HUDEP-2 (cell line): Measurements from ENCODE around the gene SLC29A4.
A peak's percentile ranks its signal among the peaks of the same experiment; 100 is the strongest.
"Not testable (repeated sequence)": the region's sequence is repeated elsewhere in the genome, so short reads cannot be mapped to it uniquely, and the experiment has no call there.

ENCODE experiments used
- DNase-seq, 76 experiments: peaks; one replicate each; lab custom pipeline; 2025; ENCODE audit not compliant: unreplicated experiment in 76 of 76; lab: John Stamatoyannopoulos, UW

SLC29A4 gene, protein sequence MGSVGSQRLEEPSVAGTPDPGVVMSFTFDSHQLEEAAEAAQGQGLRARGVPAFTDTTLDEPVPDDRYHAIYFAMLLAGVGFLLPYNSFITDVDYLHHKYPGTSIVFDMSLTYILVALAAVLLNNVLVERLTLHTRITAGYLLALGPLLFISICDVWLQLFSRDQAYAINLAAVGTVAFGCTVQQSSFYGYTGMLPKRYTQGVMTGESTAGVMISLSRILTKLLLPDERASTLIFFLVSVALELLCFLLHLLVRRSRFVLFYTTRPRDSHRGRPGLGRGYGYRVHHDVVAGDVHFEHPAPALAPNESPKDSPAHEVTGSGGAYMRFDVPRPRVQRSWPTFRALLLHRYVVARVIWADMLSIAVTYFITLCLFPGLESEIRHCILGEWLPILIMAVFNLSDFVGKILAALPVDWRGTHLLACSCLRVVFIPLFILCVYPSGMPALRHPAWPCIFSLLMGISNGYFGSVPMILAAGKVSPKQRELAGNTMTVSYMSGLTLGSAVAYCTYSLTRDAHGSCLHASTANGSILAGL

DNA sequence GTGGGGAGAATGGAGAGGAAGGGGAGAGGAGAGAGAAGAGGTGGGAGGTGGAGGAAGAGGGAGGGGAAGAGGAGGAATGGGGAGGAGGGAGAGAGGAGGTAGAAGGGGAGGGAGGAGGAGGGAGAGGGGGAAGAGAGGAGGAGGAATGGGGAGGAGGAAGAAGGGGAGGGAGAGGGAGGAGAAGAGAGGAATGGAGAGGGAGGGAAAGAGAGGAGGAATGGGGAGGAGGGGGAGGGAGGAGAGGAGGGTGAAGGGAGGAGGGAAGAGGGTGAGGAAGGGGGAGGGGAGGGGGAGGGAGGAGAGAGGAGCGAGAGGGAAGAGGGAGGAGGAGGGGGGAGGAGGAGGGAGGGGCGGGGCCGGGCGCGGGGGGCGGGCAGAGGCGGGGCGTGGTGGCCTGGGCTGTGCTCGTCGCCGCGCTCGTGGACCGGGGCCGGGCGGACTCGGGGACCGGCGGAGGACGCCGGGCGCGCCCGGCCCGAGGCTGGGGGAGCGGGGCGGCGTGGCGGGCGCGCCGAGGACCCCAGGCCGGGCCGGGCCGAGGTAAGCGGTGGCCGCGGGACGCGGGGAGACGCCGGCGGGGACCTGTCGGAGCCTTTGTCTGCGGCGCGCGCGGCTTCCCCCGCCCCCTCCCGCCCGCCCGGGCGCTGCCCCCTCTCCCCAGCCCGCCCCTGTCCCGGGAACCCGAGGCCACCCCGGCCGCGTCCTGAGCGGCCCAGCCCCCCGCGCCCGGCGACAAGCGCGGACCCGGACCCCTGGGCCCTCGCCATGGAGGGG, at the start of gene SLC29A4:
Gene SLC29A4 (plus strand): TSS at position 401 of the 774 bp plus-strand sequence. CDS start 4,874 bp downstream, outside the sequence.
- peak in 28 of 76 experiments; percentile 2 to 55 (median 23) for DNase-seq

DNA sequence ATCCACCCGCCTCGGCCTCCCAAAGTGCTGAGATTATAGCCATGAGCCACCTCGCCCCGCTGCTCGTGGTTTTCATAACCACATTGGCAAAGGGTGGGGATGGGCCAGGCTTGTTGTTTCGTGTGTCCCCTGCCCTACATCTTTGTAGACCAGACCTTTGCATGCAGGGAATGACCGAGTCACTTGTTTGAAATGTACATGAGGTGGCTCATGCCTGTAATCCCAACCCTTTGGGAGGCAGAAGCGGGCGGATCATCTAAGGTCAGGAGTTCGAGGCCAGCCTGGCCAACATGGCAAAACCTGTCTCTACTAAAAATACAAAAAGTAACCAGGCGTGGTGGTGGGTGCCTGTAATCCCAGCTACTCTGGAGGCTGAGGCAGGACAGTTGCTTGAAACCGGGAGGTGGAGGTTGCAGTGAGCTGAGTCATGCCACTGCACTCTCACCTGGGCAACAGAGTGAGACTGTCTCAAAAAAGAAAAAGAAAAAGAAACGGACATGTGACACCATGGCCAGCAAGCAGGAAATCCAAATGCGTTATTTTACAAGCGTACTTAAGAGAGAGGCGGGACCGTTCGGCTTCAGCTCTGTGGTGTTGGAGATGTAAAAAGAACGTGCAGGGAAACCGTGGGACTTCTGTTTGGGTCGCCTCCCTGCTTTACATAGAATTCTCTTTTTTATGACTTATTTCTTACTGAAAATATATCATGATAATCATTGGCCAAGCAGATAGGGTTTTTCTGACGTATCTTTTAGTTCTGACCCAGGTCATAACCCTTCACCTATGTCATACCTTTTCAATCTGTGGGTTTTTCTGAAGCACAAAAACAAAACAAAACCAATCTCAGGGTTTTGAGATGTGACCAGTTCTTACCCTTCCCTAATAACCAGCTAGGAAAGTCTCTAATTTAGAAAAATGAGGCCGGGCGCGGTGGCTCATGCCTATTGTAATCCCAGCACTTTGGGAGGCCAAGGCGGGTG, 47.6 kb upstream of the SLC29A4 start:
- DNase-seq, result no peak

DNA sequence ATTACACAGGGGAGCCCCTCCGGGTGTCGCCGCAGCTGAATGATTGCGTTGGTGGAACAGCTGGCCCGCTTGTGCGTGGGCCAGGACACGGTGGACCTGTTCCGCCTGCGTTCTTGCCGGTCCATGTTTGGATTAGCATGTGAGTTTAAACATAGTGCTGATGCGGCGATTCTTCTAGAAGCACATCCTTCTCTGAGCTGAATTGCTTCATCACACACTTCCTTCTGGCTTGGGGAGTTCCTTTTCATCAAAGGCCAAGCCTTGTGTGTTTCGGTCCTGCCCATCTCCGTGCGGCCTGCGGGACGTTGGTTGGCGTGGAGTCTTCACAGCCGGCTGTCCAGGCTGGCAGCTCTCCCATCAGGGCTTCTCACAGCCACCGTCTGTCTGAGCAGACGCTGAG, 45.5 kb upstream of the SLC29A4 start:
- no peak for DNase-seq

DNA sequence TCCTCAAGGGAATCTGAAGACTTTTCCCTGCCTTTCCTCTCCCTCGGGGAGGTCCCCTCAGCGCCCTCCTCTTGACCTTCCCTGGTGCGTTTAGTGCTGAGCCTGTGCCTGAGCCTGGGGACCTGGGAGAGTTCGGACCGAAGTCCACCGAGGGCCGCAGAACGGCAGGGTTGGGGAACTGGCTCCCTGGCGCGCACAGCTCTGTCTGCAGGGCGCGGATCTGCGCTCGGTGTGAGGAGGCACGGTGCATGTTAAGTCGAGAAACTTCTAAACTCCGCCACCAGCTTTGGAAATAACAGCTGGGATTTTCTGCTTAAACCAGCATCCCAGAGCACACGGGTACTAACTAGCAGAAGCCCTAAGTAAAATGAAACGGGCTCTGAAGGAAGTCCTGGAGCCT, 44.2 kb upstream of the SLC29A4 start:
- no peak for DNase-seq

DNA sequence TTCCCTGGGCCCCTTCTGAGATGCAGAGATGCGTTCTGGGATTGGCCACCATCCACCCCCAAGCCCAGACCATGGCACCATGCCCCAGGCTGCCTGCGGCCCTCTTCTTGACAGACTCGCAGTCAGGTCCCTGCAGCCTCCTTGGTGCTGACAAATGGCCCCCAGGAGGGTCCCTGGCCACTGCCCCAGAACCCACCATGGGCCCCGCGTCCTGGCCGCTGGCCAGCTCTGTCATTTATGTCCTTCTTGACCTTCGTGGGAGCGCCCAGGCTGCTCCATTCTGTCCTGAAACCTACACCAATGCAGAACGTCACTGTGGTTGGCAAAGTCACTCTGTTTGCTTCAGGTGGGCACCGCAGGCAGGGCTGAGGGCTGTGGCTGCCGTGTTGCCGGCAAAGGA, 39.5 kb upstream of the SLC29A4 start:
- DNase-seq, result no peak

DNA sequence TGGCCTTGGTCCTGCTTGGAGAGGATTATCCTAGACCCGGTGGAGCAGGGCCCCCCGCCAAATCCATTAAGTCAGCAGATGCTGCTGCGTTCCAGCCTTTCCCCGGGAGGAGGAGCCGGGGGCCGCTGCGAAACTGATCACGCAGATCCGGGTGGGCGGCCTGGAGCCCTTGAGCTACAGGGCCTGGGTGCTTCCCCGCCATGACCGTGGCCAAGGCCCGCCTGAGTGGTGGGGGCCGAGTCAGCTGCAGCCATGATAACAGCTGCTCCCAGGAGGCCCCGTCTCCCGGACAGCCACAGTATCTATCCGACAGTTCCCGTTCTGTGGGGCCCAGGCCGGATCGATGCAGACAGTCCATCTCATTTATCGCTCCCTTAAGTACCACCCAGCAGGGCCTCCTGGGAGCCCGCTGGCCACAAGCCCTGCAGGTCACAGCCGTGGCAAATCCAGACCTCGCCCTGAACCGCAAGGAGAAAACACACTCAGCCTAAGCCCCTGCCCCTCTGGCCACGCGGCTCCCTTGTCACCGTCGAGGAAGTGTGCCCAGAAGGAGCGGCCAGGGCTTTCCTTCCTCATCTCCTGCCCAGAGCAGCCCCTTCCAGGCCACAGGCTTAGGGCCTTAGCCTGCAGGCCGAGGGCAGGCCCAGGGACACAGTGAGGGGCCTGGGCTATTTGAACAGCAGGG, 34.4 kb upstream of the SLC29A4 start:
- no peak for DNase-seq

DNA sequence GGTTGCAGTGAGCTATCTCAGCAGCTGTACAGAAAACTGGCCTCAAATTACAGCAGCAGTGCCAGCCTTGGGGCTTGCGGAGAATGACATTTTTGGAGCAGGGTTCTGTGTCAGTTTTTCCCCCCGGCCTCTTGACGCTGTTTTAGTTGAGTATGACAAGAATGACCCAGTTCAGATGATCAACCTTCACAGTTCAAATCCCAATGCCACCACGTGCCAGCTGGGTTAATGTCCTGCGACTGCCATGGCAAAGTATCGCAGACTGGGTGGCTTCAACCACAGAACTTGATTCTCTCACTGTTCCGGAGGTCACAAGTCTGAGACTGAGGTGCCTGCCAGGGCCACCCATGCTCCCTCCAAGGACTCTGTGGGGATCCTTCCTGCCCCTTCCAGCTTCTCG, 32.0 kb upstream of the SLC29A4 start:
- DNase-seq, result not testable (repeated sequence)

DNA sequence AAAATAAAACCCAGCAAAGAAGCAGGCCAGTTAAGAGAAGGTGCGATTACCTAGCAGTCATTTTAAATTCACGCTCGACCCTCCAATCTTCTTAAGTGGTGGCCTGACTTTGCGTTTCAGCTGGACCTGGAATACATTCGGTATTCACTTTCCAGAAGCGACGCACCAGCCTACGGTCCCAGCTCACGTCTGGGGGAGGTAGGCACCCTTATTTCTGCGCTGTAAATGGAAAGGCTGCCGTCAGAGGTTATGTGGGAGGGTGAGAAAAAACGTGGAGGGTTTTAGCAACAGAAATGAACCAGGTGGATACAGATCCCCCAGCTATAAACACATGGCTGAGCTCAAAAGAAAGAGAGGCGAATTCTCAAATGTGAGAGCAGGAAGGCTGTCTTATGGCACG, 29.2 kb upstream of the SLC29A4 start:
- not testable (repeated sequence) for DNase-seq

DNA sequence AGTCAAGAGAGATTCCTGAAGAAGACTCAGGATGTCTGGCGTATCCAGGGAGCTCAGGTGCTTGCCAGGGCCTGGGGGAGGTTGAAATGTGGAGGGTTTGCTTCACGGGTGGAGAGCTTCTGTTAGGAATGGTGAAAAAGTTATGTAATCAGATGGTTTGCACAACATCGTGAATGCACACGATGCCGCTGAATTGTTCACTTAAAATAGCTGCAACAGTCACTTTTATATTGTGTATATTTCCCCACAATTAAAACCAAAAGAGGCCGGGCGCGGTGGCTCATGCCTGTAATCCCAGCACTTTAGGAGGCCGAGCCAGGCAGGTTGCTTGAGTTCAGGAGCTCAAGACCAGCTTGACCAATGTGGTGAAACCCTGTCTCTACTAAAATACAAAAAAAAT, 28.4 kb upstream of the SLC29A4 start:
- not testable (repeated sequence) for DNase-seq

DNA sequence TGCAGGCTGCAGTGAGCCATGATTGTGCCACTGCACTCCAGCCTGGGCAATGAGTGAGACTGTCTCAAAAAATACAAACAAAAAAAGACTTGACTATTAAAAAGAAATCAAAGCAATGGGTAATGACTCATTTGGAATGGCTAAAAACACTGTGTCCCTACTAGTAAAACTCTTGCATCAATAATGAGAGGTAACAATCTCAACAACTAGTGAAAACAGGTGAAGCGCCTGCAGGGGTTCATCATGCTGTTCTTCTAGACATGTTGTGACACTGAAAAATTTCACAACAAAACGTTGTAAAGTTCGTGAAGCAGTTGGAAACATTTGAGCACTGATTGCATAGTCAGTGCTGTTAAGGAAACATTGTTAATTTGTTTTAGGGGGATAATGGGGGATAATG, 26.9 kb upstream of the SLC29A4 start:
- DNase-seq, result no peak

DNA sequence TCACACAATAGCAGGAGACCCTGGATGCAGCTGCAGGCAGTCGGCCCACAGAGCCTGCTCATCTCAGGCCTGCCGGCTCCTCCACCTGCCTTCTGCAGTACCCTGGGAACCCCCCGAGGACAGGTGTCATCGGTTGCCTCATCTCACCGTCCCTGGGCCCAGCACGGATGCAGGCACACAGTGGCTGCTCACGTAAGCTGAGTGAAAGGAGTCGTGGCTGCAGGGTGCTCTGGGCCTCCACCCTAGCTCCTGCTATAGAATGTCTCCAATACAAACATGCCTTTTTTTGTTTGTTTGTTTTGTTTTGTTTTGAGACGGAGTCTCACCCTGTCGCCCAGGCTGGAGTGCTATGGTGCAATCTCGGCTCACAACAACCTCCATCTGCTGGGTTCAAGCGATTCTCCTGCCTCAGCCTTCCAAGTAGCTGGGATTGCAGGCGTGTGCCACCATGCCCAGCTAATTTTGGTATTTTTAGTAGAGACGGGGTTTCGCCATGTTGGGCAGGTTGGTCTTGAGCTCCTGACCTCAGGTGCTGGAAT, 22.1 kb upstream of the SLC29A4 start:
- not testable (repeated sequence) for DNase-seq

DNA sequence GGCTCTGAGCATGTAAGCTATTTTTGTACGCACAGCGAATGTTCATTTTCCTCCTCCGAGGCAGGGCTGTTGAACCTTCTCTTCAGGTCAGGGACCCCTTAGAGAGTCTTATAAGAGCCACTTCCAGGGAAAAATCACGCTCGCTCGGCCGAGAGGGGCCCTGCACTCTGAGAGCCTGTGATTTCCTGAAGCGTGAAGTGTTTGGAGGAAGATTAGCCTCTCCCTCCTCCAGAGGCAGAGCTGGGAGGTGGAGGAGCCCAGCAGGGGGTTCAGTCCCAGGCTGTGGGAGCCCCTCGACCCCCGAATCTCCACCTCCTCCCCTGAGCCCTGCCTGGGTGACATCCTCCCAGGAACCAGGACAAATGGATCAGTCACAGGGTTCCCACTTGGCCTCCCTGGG, 19.7 kb upstream of the SLC29A4 start:
- DNase-seq, result not testable (repeated sequence)

DNA sequence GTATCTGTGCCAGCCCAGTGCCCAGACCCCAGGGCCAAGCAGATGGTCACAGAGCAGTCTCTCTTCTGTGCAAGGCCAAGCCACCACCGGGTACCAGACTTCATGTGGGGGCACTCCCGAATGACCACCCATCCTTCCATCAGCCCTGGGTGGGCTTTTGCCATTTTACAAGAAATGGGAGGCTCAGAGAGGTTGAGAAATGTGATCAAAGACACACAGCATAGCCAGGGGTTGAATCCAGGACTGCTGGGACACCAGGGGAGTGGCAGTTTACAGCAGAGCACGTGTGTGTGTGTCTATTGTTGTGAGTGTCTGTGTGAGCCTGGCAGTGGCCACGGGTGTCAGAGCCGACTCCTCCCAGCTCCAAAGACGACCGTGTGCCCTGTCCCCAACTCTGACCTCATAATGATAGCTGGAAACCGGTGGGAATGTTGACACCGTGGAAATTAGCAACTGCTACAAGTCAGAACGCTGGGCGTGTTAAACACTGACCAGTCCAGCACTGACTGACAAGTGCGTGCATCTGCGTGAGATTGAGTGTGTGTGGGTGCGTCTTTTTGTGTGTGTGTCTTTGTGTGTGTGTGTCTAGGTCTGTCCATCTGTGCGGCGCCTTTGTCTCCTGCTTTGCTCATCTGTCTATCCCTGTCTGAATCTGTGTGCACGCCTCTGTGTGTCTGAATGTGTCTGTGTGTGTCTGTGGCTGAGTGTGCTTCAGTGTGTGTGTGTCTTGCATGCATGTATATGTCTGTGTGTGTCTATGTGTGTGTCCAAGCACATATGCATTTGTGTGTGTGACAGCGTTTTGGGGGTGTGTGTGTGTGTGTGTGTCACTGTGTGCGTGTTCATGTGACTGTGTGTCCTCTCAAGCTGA, 17.2 kb upstream of the SLC29A4 start:
- no peak for DNase-seq

DNA sequence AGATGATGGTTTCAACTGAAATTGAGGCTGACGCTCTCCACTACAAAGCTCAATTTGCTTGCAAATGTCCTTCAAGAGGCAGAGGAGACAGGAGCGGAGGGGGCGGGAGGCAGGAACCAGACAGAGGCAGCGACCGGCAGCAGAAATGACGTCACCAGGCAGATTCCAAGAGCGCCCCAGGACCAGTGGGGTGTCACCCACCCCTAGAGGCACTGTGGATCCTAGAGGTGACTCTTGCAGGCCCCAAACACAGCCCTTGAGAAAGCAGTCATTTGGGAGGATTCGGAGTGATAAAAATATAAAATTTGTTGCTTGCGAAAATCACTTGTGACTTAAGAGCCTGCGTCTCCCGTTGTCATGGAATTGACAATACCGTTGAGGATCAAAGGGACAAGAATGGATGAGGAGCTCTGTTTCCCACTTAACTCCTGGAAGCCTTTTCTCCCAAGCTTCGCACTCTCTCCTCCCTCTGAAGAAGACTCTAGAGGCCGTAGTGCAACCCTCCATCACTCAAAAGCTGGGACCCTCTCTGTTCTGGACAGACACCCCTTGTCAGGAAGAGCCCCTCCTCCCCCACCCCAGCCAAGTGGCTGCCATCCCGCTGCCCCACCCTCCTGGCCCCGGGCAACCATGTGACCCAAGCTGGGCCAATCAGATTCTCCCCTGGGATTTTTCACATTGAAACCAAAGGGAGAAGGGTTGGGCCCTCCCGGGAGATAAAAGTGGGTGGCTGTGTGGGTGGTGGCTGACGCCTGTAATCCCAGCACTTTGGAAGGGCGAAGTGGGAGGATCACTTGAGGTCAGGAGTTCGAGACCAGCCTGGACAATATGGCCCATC, 16.3 kb upstream of the SLC29A4 start:
- peak in 1 of 76 experiments; percentile 2 for DNase-seq

DNA sequence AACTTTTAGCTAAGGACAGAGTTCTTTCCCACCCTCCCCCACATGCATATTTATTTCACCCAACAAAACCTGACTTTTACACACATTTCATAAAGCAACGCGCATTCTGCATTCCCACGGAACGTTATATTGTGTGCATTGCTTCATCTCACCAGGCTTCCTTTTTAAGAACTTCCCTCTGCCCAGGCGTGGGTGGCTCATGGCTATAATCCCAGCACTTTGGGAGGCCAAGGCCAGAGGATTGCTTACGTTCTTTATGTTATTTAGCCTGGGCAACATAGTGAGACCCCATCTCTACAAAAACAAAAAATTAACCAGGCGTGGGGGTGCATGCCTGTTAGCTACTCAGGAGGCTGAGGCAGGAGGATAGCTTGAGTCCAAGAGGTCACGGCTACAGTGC, 14.9 kb upstream of the SLC29A4 start:
- not testable (repeated sequence) for DNase-seq

DNA sequence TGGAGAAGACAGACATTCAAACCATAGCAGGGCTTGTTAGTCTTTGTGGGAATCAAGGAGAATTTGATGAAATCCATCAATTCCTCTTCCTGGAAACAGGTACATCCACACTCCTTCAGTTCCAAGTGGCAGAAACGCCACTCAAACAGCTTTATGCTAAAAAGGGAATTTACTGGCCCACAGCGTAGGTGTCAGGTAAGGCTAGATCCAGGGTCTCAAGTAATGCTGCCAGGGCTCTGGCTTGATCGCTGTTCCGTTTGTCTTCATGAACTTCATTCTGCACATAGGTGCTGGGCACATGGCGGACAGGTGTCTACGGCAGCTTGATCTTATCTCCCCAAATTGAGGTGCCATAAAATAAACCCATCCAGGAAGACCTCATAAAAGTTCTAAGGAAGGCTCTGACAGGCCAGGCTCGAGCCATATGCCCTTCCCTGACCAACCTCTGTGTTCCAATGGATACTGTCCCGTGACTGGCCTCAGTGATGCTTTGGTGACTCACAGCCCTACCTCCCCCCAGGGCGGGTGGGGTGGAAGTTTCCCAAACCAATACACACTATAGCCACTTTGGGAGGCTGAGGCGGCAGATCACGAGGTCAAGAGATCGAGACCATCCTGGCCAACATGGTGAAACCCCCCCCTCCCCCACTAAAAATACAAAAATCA, 12.6 kb upstream of the SLC29A4 start:
- DNase-seq, result not testable (repeated sequence)

DNA sequence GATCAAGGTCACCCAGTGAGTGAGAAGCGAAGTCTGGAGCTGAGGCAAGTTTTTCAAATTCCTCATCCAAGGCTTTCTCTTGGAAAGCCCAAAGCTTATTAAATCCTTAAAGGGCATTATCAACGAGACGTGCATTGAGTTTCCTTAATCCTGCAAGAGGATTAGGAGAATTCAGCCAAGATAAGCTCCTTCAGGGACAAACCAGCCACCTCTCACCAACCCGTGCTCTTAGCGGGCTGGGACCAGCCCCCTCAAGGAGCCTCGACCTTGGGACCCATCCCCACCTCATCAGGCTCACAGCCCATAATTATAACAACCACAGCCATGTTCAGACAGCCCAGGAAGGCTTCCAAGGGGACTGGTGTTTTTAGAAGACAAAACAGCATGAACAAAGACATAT, 12.0 kb upstream of the SLC29A4 start:
- no peak for DNase-seq
